GM18870 (cell line): ENCODE data around the gene ZFHX2.

Experiments
- ATAC-seq: cut with Tn5 transposase; IDR thresholded peaks from one replicate; pipeline ENCODE4 v1.9.1; 2021; ENCODE audit warnings: moderate library complexity; ENCODE audit not compliant: unreplicated experiment

The ZFHX2 gene

GRCh38 chr14:23481979-23482822 is 69.4 kb downstream of the ZFHX2 start:
- no peak for ATAC-seq

GRCh38 chr14:23481362-23481970 is 70.1 kb downstream of the ZFHX2 start:
- ATAC-seq = no peak

GRCh38 chr14:23478109-23478759 is 73.3 kb downstream of the ZFHX2 start:
- ATAC-seq = no peak

GRCh38 chr14:23470947-23471346 is 80.6 kb downstream of the ZFHX2 start:
- ATAC-seq = no peak
